Keratinocyte (primary cell): Measurements from ENCODE around the gene P3R3URF. TPM values are rescaled to one million over a fixed set of nuclear protein-coding genes. Genes with fewer than 3 reads are reported as not detected.

Source experiments
- DNase-seq: peaks from one replicate; pipeline ENCODE4 v3.0.0-alpha.2; 2011; ENCODE audit warnings: low read depth, missing footprints, low spot score
- FAIRE-seq: peaks from 2 replicates; lab custom pipeline; 2011; peaks lifted over from hg19 to GRCh38; lab: Jason Lieb, UNC
- H2AFZ ChIP-seq: 2 replicates; pipeline ENCODE4 v1.6.0; 2012; ENCODE audit warnings: low read length, control low read depth, inconsistent platforms; ENCODE audit not compliant: control insufficient read depth
- H3K27ac ChIP-seq: 2 replicates; pipeline ENCODE4 v1.5.1; 2011; ENCODE audit warnings: low read length; ENCODE audit not compliant: control insufficient read depth, insufficient read depth
- H3K27me3 ChIP-seq: 3 replicates; pipeline ENCODE4 v1.6.0; 2011; ENCODE audit warnings: low read length; ENCODE audit not compliant: control insufficient read depth, insufficient read depth; ENCODE audit errors: extremely low read depth
- H3K36me3 ChIP-seq, 2 experiments: 2 replicates in 1 of 2; 3 replicates in 1 of 2; pipeline ENCODE4 v1.5.1; 2011; ENCODE audit warnings: low read length in 2 of 2, mild to moderate bottlenecking in 1 of 2; ENCODE audit not compliant: control insufficient read depth in 2 of 2, insufficient read depth in 2 of 2; ENCODE audit errors: extremely low read depth in 1 of 2
- H3K4me1 ChIP-seq: 3 replicates; pipeline ENCODE4 v1.5.1; 2011; ENCODE audit warnings: low read length; ENCODE audit not compliant: control insufficient read depth, insufficient read depth; ENCODE audit errors: extremely low read depth
- H3K4me2 ChIP-seq: 3 replicates; pipeline ENCODE4 v1.6.0; 2011; ENCODE audit warnings: low read depth, low read length; ENCODE audit not compliant: control insufficient read depth, insufficient read depth; ENCODE audit errors: extremely low read depth
- H3K4me3 ChIP-seq, 3 experiments: fragments of 200-600 bp in 1 of 3; sonication (generic) in 1 of 3; 2 replicates in 2 of 3; 3 replicates in 1 of 3; pipeline ENCODE4 v1.5.1; 2011 to 2016; ENCODE audit warnings: low read length in 3 of 3, mild to moderate bottlenecking in 3 of 3, control low read depth in 2 of 3, inconsistent platforms in 1 of 3, low read depth in 1 of 3, mixed read lengths in 1 of 3, mixed run types in 1 of 3, moderate library complexity in 1 of 3; ENCODE audit not compliant: control insufficient read depth in 2 of 3, insufficient read depth in 2 of 3; ENCODE audit errors: extremely low read depth in 1 of 3
- H3K79me2 ChIP-seq: 2 replicates; pipeline ENCODE4 v1.6.0; 2012; ENCODE audit warnings: low read length; ENCODE audit not compliant: control insufficient read depth, insufficient read depth
- H3K9ac ChIP-seq: 3 replicates; pipeline ENCODE4 v1.6.0; 2011; ENCODE audit warnings: low read length; ENCODE audit not compliant: control insufficient read depth, insufficient read depth; ENCODE audit errors: extremely low read depth
- H3K9me1 ChIP-seq: 3 replicates; pipeline ENCODE4 v1.6.0; 2011; ENCODE audit warnings: low read length; ENCODE audit not compliant: control insufficient read depth, insufficient read depth; ENCODE audit errors: extremely low read depth
- H3K9me3 ChIP-seq: 2 replicates; pipeline ENCODE4 v1.5.1; 2012; ENCODE audit warnings: low read depth, low read length; ENCODE audit not compliant: control insufficient read depth
- H4K20me1 ChIP-seq: 3 replicates; pipeline ENCODE4 v1.6.0; 2011; ENCODE audit warnings: low read length; ENCODE audit not compliant: control insufficient read depth, insufficient read depth; ENCODE audit errors: extremely low read depth
- EZH2 ChIP-seq: IDR thresholded peaks from one replicate; pipeline ENCODE4 v1.6.1; 2012; ENCODE audit warnings: inconsistent platforms, mild to moderate bottlenecking, low read length, moderate library complexity
- dilution Hi-C: fragments of 300-500 bp; cut with MboI; formaldehyde crosslinking; loops from one replicate; pipeline ENCODE4 v1.7.0; 2020; ENCODE audit warnings: low sequenced_read_pairs; ENCODE audit not compliant: extremely low pct_ligation_motif_present
- polyA plus RNA-seq, 5 experiments: library from polyadenylated mRNA; depleted of rRNA in 3 of 5; stranded (reverse) in 3 of 5; stranded (forward) in 1 of 5; unstranded in 1 of 5; fragments of >200 nt; gene quantifications; 1 replicate in 1 of 5; 2 replicates in 3 of 5; 3 replicates in 1 of 5; pipeline versions ENCODE4 v1.2.1 to v1.2.3, GENCODE V29; 2011 to 2012; ENCODE audit warnings: missing spikeins in 2 of 5, low read depth in 1 of 5, low replicate concordance in 1 of 5
- TF ChIP-seq, protein P1 (sequence below), 3 experiments: IDR thresholded peaks in 1 of 3; conservative IDR thresholded peaks in 1 of 3; optimal IDR thresholded peaks in 1 of 3; 2 replicates in 2 of 3; 3 replicates in 1 of 3; pipeline versions ENCODE3 to v1.5.1; 2011; ENCODE audit warnings: low read length in 3 of 3, mild to moderate bottlenecking in 3 of 3, moderate library complexity in 2 of 3, control low read depth in 1 of 3, inconsistent platforms in 1 of 3; ENCODE audit not compliant: insufficient read depth in 2 of 3; ENCODE audit errors: extremely low read depth in 1 of 3

P3R3URF gene
- polyA plus RNA-seq, 1 donor (not counting 4 experiments of a cell fraction or from before 2014, with no cell fraction given), result not detected

DNA sequence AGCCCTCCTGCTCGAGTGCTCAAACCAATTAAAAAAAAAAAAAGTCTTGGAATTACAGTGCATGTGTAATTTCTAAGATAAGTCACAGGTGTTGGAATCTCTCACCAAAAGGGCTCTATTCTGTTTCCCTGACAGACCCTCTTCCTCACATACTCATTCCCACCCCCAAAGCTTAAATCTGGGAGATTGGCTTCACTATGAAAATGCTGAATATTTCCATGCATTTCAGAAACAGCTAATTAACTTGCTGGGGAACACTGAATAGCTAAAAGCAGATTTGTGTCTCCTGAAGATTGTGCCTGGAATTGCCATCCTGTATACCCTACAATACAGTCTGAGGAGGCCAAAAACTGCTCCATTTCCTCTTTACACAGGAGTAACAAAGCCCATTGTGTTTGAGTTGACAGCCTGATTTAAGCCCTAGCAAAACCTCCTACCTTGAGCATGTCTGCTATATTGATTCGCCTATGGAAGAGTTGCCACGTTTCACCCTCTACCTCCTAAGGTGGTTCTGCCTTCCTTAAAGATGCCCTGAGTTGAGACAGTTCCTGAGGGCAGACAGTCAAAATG lies 42.4 kb downstream of the P3R3URF start:
- TF ChIP-seq, protein P1, sequence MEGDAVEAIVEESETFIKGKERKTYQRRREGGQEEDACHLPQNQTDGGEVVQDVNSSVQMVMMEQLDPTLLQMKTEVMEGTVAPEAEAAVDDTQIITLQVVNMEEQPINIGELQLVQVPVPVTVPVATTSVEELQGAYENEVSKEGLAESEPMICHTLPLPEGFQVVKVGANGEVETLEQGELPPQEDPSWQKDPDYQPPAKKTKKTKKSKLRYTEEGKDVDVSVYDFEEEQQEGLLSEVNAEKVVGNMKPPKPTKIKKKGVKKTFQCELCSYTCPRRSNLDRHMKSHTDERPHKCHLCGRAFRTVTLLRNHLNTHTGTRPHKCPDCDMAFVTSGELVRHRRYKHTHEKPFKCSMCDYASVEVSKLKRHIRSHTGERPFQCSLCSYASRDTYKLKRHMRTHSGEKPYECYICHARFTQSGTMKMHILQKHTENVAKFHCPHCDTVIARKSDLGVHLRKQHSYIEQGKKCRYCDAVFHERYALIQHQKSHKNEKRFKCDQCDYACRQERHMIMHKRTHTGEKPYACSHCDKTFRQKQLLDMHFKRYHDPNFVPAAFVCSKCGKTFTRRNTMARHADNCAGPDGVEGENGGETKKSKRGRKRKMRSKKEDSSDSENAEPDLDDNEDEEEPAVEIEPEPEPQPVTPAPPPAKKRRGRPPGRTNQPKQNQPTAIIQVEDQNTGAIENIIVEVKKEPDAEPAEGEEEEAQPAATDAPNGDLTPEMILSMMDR (optimal IDR thresholded peaks at IDR 0.05 in 1 of 3, IDR thresholded peaks at IDR 0.05 in 1 of 3, conservative IDR thresholded peaks at IDR 0.05 in 1 of 3; ENCODE audit: extremely low read depth in 1 of 3, insufficient read depth in 2 of 3, low read length in 3 of 3), result no peak
- TF ChIP-seq EZH2, result no peak
- Histone ChIP-seq H3K4me2 (peak overlapping the region; percentile 96), H3K4me3 (peak overlapping the region in 2 of 3 experiments; percentile 39 to 55), H3K79me2 (no peaks in the 10 kb centered on the region), H2AFZ (no peak overlapping the region), H4K20me1 (no peaks in the 10 kb centered on the region), H3K27me3 (peaks cover 5% of the 10 kb centered on the region), H3K4me1 (peaks cover 11% of the 10 kb centered on the region), H3K36me3 (no peaks in the 10 kb centered on the region), H3K27ac (no peak overlapping the region), H3K9me1 (no peaks in the 10 kb centered on the region), H3K9ac (no peak overlapping the region), H3K9me3 (no peaks in the 10 kb centered on the region)
- FAIRE-seq (no peak), DNase-seq (no peak)
- dilution Hi-C loops, result no loop called here

DNA sequence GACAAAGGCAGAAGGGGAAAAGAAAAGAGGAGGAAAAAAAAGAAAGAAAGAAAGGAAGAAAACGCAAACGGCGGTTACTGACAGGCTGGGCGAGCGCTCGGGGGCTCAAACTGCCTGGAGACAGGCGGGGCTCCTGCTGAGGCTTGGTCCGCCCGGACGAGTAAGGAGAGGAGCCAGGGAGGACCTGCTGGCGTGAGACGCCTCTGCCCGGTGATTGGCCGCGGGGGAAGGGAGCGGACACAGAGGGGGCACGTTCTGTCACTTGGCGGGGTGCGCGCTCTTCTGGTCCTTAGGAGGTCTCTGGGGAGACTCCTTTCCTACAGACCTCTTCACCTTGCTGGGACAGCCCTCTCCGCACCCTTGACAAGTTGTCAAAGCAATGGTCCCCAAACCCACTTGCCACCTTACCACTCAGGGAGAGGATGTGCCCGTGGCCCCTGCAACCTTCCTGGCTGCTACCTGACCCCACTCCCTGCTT lies 43.1 kb downstream of the P3R3URF start:
- Histone ChIP-seq H2AFZ (peak overlapping the region; percentile 51), H3K4me3 (peak overlapping the region; percentile 39 to 64 (median 55)), H3K4me2 (peak overlapping the region; percentile 96), H3K27me3 (peaks cover 5% of the 10 kb centered on the region), H3K9me1 (no peaks in the 10 kb centered on the region), H3K4me1 (peaks cover 15% of the 10 kb centered on the region), H3K79me2 (no peaks in the 10 kb centered on the region), H4K20me1 (no peaks in the 10 kb centered on the region), H3K36me3 (no peaks in the 10 kb centered on the region), H3K27ac (peak overlapping the region; percentile 45), H3K9me3 (no peaks in the 10 kb centered on the region), H3K9ac (peak overlapping the region; percentile 88)
- TF ChIP-seq EZH2, result no peak
- TF ChIP-seq, protein P1 (optimal IDR thresholded peaks at IDR 0.05 in 1 of 3, IDR thresholded peaks at IDR 0.05 in 1 of 3, conservative IDR thresholded peaks at IDR 0.05 in 1 of 3; ENCODE audit: extremely low read depth in 1 of 3, insufficient read depth in 2 of 3, low read length in 3 of 3), result no peak
- no peak for FAIRE-seq
- dilution Hi-C loops, result no loop called here
- no peak for DNase-seq
